ENCODE measurements around the gene DLAT. TPM values are rescaled to one million over a fixed set of nuclear protein-coding genes. Genes with fewer than 3 reads are reported as not detected.

The DLAT gene
- total RNA-seq, 1 experiment from 2014 or later = 99.3 TPM

DNA sequence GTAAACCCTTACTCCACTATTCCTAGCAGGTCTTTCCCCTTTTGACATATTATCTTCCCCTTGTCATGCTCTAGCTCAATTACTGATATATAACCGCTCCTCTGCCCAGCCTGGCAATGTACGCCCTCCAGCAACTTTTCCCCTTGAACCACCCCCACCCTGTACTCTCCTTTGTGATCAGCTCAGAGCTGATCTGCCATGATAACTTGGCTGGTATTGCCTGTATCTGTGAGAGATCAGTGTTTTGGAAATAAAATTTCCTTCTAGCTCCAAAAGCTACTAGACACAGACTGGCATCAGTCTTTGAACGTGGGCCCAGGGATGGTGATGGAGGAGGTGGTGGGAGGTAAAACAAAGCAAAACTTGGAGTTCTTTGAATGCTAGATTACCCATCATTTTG, 45.1 kb upstream of the DLAT start:
- H3K36me3 ChIP-seq (ENCODE audit: control insufficient read depth, insufficient read depth, low read length) = no peaks in the 10 kb centered on the region
- no peak for DNase-seq
- TF ChIP-seq CTCF (IDR thresholded peaks at IDR 0.05; ENCODE audit: insufficient read depth in 1 of 2, low read depth in 1 of 2, low read length in 1 of 2, severe bottlenecking in 1 of 2, unreplicated experiment in 1 of 2) = no peak
- H3K27me3 ChIP-seq (replicated peaks; ENCODE audit: control insufficient read depth, insufficient read depth, low read length) = no peaks in the 10 kb centered on the region; the same call in 1 of the 2 replicates
- H3K4me1 ChIP-seq = peaks cover 20% of the 10 kb centered on the region
- H3K9me3 ChIP-seq = no peaks in the 10 kb centered on the region
- Mint-ChIP-seq H3K27me3 (ENCODE audit: insufficient read depth, unreplicated experiment) (no peaks in the 10 kb centered on the region), H3K9me3 (ENCODE audit: unreplicated experiment) (no peaks in the 10 kb centered on the region), H3K4me1 (ENCODE audit: low read depth, unreplicated experiment) (peaks cover 19% of the 10 kb centered on the region), H3K4me3 (ENCODE audit: unreplicated experiment) (no peak overlapping the region), H3K27ac (ENCODE audit: unreplicated experiment) (no peak overlapping the region), H3K36me3 (ENCODE audit: insufficient read depth, unreplicated experiment) (no peaks in the 10 kb centered on the region)
- H3K4me3 ChIP-seq (ENCODE audit: low read depth, low read length) = no peak overlapping the region
- ChIA-PET POLR2A (no interaction called here), CTCF (interaction anchor here (3.4 to 4.4 kb wide), 3 partner anchors 44 to 53 kb away, joined by 53 to 102 read pairs (median 66); partner anchors contain the start of gene DIXDC1)
- no TSS peak for BruUV-seq (replicated peaks)
- intact Hi-C loops (cut with micrococcal nuclease; ENCODE audit: unreplicated experiment) = loop anchor here (5.0 kb wide), 1 partner anchor 378 kb away; the partner anchor contains the start of gene SIK2

- Histone ChIP-seq H3K9me3 (no peaks in the 10 kb centered on the region), H3K4me3 (ENCODE audit: low read depth, low read length) (no peak overlapping the region), H3K4me1 (peaks cover 29% of the 10 kb centered on the region), H3K27me3 (replicated peaks; ENCODE audit: control insufficient read depth, insufficient read depth, low read length) (no peaks in the 10 kb centered on the region; the same call in 1 of the 2 replicates), H3K36me3 (ENCODE audit: control insufficient read depth, insufficient read depth, low read length) (no peaks in the 10 kb centered on the region)
- intact Hi-C loops (cut with micrococcal nuclease; ENCODE audit: unreplicated experiment) = loop anchor here (5.0 kb wide), 1 partner anchor 379 kb away; the partner anchor contains the start of gene SIK2
- ChIA-PET CTCF (interaction anchor here (0.6 to 4.4 kb wide), 25 partner anchors 12 to 110 kb away, joined by 3 to 102 read pairs (median 7); partner anchors contain the start of genes ALG9, C11orf52, DIXDC1 and DLAT), POLR2A (interaction anchor here (0.5 to 1.7 kb wide), 3 partner anchors 44 to 96 kb away, joined by 3 to 5 read pairs (median 4); partner anchors contain the start of gene DLAT)
- Mint-ChIP-seq H3K27me3 (ENCODE audit: insufficient read depth, unreplicated experiment) (no peaks in the 10 kb centered on the region), H3K27ac (ENCODE audit: unreplicated experiment) (no peak overlapping the region), H3K4me1 (ENCODE audit: low read depth, unreplicated experiment) (peaks cover 29% of the 10 kb centered on the region), H3K9me3 (ENCODE audit: unreplicated experiment) (no peaks in the 10 kb centered on the region), H3K4me3 (ENCODE audit: unreplicated experiment) (no peak overlapping the region), H3K36me3 (ENCODE audit: insufficient read depth, unreplicated experiment) (no peaks in the 10 kb centered on the region)
- no peak for TF ChIP-seq CTCF (IDR thresholded peaks at IDR 0.05; ENCODE audit: insufficient read depth in 1 of 2, low read depth in 1 of 2, low read length in 1 of 2, severe bottlenecking in 1 of 2, unreplicated experiment in 1 of 2)
- no TSS peak for BruUV-seq (replicated peaks)
- no peak for DNase-seq
Measured at GRCh38 chr11:111981270-111981669, 43.9 kb upstream of the DLAT start.

DNA sequence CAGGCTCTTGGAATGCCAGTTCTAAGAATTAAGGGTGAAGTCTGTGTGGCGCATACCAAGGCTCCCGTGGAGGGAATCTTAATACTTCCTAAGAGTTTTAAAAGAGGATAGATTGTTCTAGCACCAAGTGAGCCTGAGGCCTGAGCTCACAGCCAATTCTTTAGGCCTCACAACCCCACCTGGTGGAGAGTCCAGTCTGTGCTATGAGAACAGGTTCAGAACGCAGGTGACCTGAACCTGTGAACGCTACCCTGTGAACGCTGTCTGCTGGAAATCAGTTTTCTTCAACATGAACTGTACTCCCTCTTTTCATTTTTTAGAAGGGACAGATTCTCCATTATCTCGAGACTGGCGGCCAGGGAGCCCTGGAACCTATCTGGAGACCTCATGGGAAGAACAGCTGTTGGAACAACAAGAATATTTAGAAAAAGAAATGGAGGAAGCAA, 43.2 kb upstream of the DLAT start:
- H3K4me1 Mint-ChIP-seq (ENCODE audit: low read depth, unreplicated experiment) = peaks cover 30% of the 10 kb centered on the region
- H3K27ac Mint-ChIP-seq (ENCODE audit: unreplicated experiment) = peak overlapping the region; percentile 52
- POLR2A ChIA-PET = interaction anchor here (0.9 to 1.7 kb wide), 2 partner anchors 43 to 56 kb away, joined by 4 to 5 read pairs; partner anchors contain the start of gene DLAT
- H3K4me3 Mint-ChIP-seq (ENCODE audit: unreplicated experiment) = peak overlapping the region; percentile 53
- peak; percentile 88 to 91 for DNase-seq
- Histone ChIP-seq H3K9me3 (no peaks in the 10 kb centered on the region), H3K27me3 (replicated peaks; ENCODE audit: control insufficient read depth, insufficient read depth, low read length) (no peaks in the 10 kb centered on the region), H3K36me3 (ENCODE audit: control insufficient read depth, insufficient read depth, low read length) (no peaks in the 10 kb centered on the region), H3K4me3 (ENCODE audit: low read depth, low read length) (no peak overlapping the region), H3K4me1 (peaks cover 29% of the 10 kb centered on the region)
- peak; percentile 95 to 99 for TF ChIP-seq CTCF (IDR thresholded peaks at IDR 0.05; ENCODE audit: insufficient read depth in 1 of 2, low read depth in 1 of 2, low read length in 1 of 2, severe bottlenecking in 1 of 2, unreplicated experiment in 1 of 2)
- BruUV-seq (replicated peaks) = no TSS peak
- H3K9me3 Mint-ChIP-seq (ENCODE audit: unreplicated experiment) = no peaks in the 10 kb centered on the region
- intact Hi-C loops (cut with micrococcal nuclease; ENCODE audit: unreplicated experiment) = loop anchor here (1.0 to 5.0 kb wide), 8 partner anchors 38 to 380 kb away; partner anchors contain the start of genes C11orf52, CFAP68, DLAT and FDXACB1
- H3K27me3 Mint-ChIP-seq (ENCODE audit: insufficient read depth, unreplicated experiment) = no peaks in the 10 kb centered on the region
- H3K36me3 Mint-ChIP-seq (ENCODE audit: insufficient read depth, unreplicated experiment) = no peaks in the 10 kb centered on the region
- CTCF ChIA-PET = interaction anchor here (0.6 to 4.4 kb wide), 26 partner anchors 11 to 111 kb away, joined by 3 to 102 read pairs (median 7); partner anchors contain the start of genes ALG9, C11orf52, DIXDC1 and DLAT

Measured in Caco-2 (cell line).